MM.1S (cell line): Measurements from ENCODE around the gene TXNDC17.

Experiments
- DNase-seq: peaks from one replicate; pipeline ENCODE4 v3.0.0-alpha.2; 2015
- H2AFZ ChIP-seq: fragments of 300-600 bp; sonication (generic); 2 replicates; pipeline ENCODE4 v1.6.0; 2016; ENCODE audit warnings: antibody characterized with exemption, low read length
- H3F3A ChIP-seq: fragments of 300-600 bp; sonication (generic); 2 replicates; pipeline ENCODE4 v1.6.1; 2016; ENCODE audit warnings: mild to moderate bottlenecking, antibody characterized with exemption, low read length, moderate library complexity, mixed read lengths; ENCODE audit not compliant: insufficient read depth
- H3K27ac ChIP-seq: fragments of 300-600 bp; sonication (generic); 2 replicates; pipeline ENCODE4 v1.5.1; 2016; ENCODE audit warnings: mild to moderate bottlenecking, low read length
- H3K27me3 ChIP-seq: fragments of 300-600 bp; sonication (generic); replicated peaks from 2 replicates; pipeline ENCODE4 v1.6.0; 2016; ENCODE audit warnings: low read length; ENCODE audit not compliant: insufficient read depth
- H3K36me3 ChIP-seq: fragments of 300-600 bp; sonication (generic); replicated peaks from 2 replicates; pipeline ENCODE4 v1.6.1; 2016; ENCODE audit warnings: mild to moderate bottlenecking, low read length, mixed read lengths; ENCODE audit not compliant: insufficient read depth
- H3K4me1 ChIP-seq: fragments of 300-600 bp; sonication (generic); 2 replicates; pipeline ENCODE4 v1.6.1; 2016; ENCODE audit warnings: low read length, mixed read lengths
- H3K4me2 ChIP-seq: fragments of 300-600 bp; sonication (generic); 2 replicates; pipeline ENCODE4 v1.6.0; 2016; ENCODE audit warnings: low read depth, low read length
- H3K4me3 ChIP-seq: fragments of 300-600 bp; sonication (generic); 2 replicates; pipeline ENCODE4 v1.5.1; 2016; ENCODE audit warnings: low read length, mixed read lengths
- H3K79me2 ChIP-seq: fragments of 300-600 bp; sonication (generic); 2 replicates; pipeline ENCODE4 v1.6.1; 2016; ENCODE audit warnings: mixed run types, low read length, mixed read lengths
- H3K9ac ChIP-seq: fragments of 300-600 bp; sonication (generic); 2 replicates; pipeline ENCODE4 v1.6.1; 2016; ENCODE audit warnings: low read length, mixed read lengths
- H3K9me2 ChIP-seq: fragments of 300-600 bp; sonication (generic); replicated peaks from 2 replicates; pipeline ENCODE4 v1.6.1; 2016; ENCODE audit warnings: mild to moderate bottlenecking, low read length, mixed read lengths; ENCODE audit not compliant: insufficient read depth
- H3K9me3 ChIP-seq: fragments of 300-600 bp; sonication (generic); replicated peaks from 2 replicates; pipeline ENCODE4 v1.6.1; 2016; ENCODE audit warnings: mild to moderate bottlenecking, low read length, mixed read lengths; ENCODE audit not compliant: insufficient read depth
- H4K20me1 ChIP-seq: fragments of 300-600 bp; sonication (generic); 2 replicates; pipeline ENCODE4 v1.6.1; 2016; ENCODE audit warnings: mild to moderate bottlenecking, low read length, moderate library complexity, mixed read lengths; ENCODE audit not compliant: insufficient read depth
- CTCF ChIP-seq: fragments of 300-600 bp; sonication (generic); IDR thresholded peaks from 2 replicates; pipeline ENCODE4 v1.5.1; 2016; ENCODE audit warnings: antibody characterized with exemption, low read length, mixed read lengths
- EZH2 ChIP-seq: fragments of 300-600 bp; sonication (generic); optimal IDR thresholded peaks from 2 replicates; pipeline ENCODE3; 2017; ENCODE audit warnings: low read depth, mild to moderate bottlenecking, antibody characterized with exemption, low read length, mixed read lengths
- EZH2phosphoT487 ChIP-seq: fragments of 300-600 bp; sonication (generic); IDR thresholded peaks from 2 replicates; pipeline ENCODE4 v1.6.1; 2018; ENCODE audit warnings: antibody characterized with exemption, low read length

Gene TXNDC17

GRCh38 chr17:6671431-6671830 lies 30.6 kb downstream of the TXNDC17 start:
- no peak overlapping the region for H3K27ac ChIP-seq
- no peaks in the 10 kb centered on the region for H3F3A ChIP-seq
- H3K36me3 ChIP-seq, result no peaks in the 10 kb centered on the region
- no peak overlapping the region for H3K4me3 ChIP-seq
- no peak overlapping the region for H3K9ac ChIP-seq
- H3K27me3 ChIP-seq, result peaks cover under 1% of the 10 kb centered on the region; the same call in 1 of the 2 replicates
- no peak overlapping the region for H2AFZ ChIP-seq
- no peaks in the 10 kb centered on the region for H3K9me2 ChIP-seq
- no peak for TF ChIP-seq CTCF
- TF ChIP-seq EZH2phosphoT487, result no peak
- no peak for TF ChIP-seq EZH2
- DNase-seq, result no peak
- no peak overlapping the region for H3K4me2 ChIP-seq
- H4K20me1 ChIP-seq, result no peaks in the 10 kb centered on the region
- H3K79me2 ChIP-seq, result no peaks in the 10 kb centered on the region
- H3K4me1 ChIP-seq, result no peaks in the 10 kb centered on the region
- H3K9me3 ChIP-seq, result no peaks in the 10 kb centered on the region

- no peak for TF ChIP-seq EZH2
- TF ChIP-seq EZH2phosphoT487, result no peak
- no peak for TF ChIP-seq CTCF
- Histone ChIP-seq H3K9me2 (no peaks in the 10 kb centered on the region), H2AFZ (no peak overlapping the region), H4K20me1 (no peaks in the 10 kb centered on the region), H3K4me1 (peaks cover 10% of the 10 kb centered on the region; the same call in 1 of the 2 replicates), H3K36me3 (no peaks in the 10 kb centered on the region), H3K27ac (no peak overlapping the region), H3K4me2 (no peak overlapping the region), H3F3A (no peaks in the 10 kb centered on the region), H3K9ac (no peak overlapping the region), H3K79me2 (no peaks in the 10 kb centered on the region), H3K9me3 (no peaks in the 10 kb centered on the region), H3K27me3 (peaks cover 30% of the 10 kb centered on the region), H3K4me3 (no peak overlapping the region)
- DNase-seq, result no peak
These were observed 33.7 kb downstream of the TXNDC17 start for GRCh38 chr17:6674586-6674985.

- TF ChIP-seq CTCF, result no peak
- no peak for TF ChIP-seq EZH2
- no peak for TF ChIP-seq EZH2phosphoT487
- no peak for DNase-seq
These were observed 34.5 kb downstream of the TXNDC17 start for GRCh38 chr17:6675201-6675825.

More at GRCh38 chr17:6675201-6675825, 34.5 kb downstream of the TXNDC17 start:
- Histone ChIP-seq H3K36me3 (no peaks in the 10 kb centered on the region), H2AFZ (no peak overlapping the region), H3K9me2 (no peaks in the 10 kb centered on the region), H4K20me1 (no peaks in the 10 kb centered on the region), H3K79me2 (no peaks in the 10 kb centered on the region), H3K4me1 (peaks cover 10% of the 10 kb centered on the region; the same call in 1 of the 2 replicates), H3K9ac (no peak overlapping the region), H3K9me3 (no peaks in the 10 kb centered on the region), H3K4me2 (no peak overlapping the region), H3K4me3 (no peak overlapping the region), H3K27me3 (peaks cover 30% of the 10 kb centered on the region), H3K27ac (no peak overlapping the region), H3F3A (no peaks in the 10 kb centered on the region)
